Muscle layer of duodenum (tissue), 2 donors: ENCODE results near the gene HJV.

Experiments
- H3K27ac ChIP-seq: one replicate; pipeline ENCODE4 v1.7.0; 2013; ENCODE audit warnings: mild to moderate bottlenecking, low read length
- H3K27me3 ChIP-seq: one replicate; pipeline ENCODE4 v1.7.0; 2013; ENCODE audit warnings: low read depth, mild to moderate bottlenecking, control low read depth, low read length
- H3K36me3 ChIP-seq, 2 donors: one replicate each; pipeline ENCODE4 v1.7.0; 2013; ENCODE audit warnings: low read length in 2 of 2, control low read depth in 1 of 2, mild to moderate bottlenecking in 1 of 2; ENCODE audit not compliant: insufficient read depth in 2 of 2, control insufficient read depth in 1 of 2
- H3K4me1 ChIP-seq, 2 donors: one replicate each; pipeline ENCODE4 v1.7.0; 2013; ENCODE audit warnings: low read length in 2 of 2, mild to moderate bottlenecking in 2 of 2, control low read depth in 1 of 2, moderate library complexity in 1 of 2; ENCODE audit not compliant: insufficient read depth in 2 of 2, control insufficient read depth in 1 of 2
- H3K4me3 ChIP-seq, 2 donors: one replicate each; pipeline ENCODE4 v1.7.0; 2013; ENCODE audit warnings: low read length in 2 of 2, low read depth in 1 of 2, mild to moderate bottlenecking in 1 of 2
- H3K9me3 ChIP-seq, 2 donors: one replicate each; pipeline ENCODE4 v1.7.0; 2013; ENCODE audit warnings: low read length in 2 of 2, control low read depth in 1 of 2, mild to moderate bottlenecking in 1 of 2; ENCODE audit not compliant: control insufficient read depth in 1 of 2
- donor health status: healthy.

The HJV gene

GRCh38 chr1:145997016-145997717 is 24.4 kb downstream of the HJV start:
- Histone ChIP-seq H3K27ac (peak overlapping the region; percentile 99), H3K36me3 (peaks cover 30% of the 10 kb centered on the region in 2 donors), H3K9me3 (no peaks in the 10 kb centered on the region), H3K4me3 (peak overlapping the region; percentile 99 to 100), H3K4me1 (peaks cover 14 to 30% of the 10 kb centered on the region in 2 donors), H3K27me3 (no peaks in the 10 kb centered on the region)

- no peaks in the 10 kb centered on the region for H3K27me3 ChIP-seq
- H3K4me3 ChIP-seq, result peak within 1 kb of the TSS; percentile 99 to 100
- H3K36me3 ChIP-seq, result peaks cover 30% of the 10 kb centered on the region in 2 donors
- H3K4me1 ChIP-seq, result peaks cover 14 to 30% of the 10 kb centered on the region in 2 donors
- H3K9me3 ChIP-seq, result no peaks in the 10 kb centered on the region
- peak within 1 kb of the TSS; percentile 99 for H3K27ac ChIP-seq
These were observed 25.0 kb downstream of the HJV start, which contains the start of gene TXNIP for GRCh38 chr1:145996433-145997015. TSS of gene TXNIP (minus strand) at chr1:145996579. CDS start at chr1:145996266, 313 bp downstream.

- H3K4me1 ChIP-seq, result peaks cover 14 to 30% of the 10 kb centered on the region in 2 donors
- H3K9me3 ChIP-seq, result no peaks in the 10 kb centered on the region
- no peaks in the 10 kb centered on the region for H3K27me3 ChIP-seq
- H3K27ac ChIP-seq, result peak overlapping the region; percentile 99
- peaks cover 30% of the 10 kb centered on the region in 2 donors for H3K36me3 ChIP-seq
- H3K4me3 ChIP-seq, result peak overlapping the region; percentile 99 to 100
These were observed 25.5 kb downstream of the HJV start for GRCh38 chr1:145995964-145996432.

GRCh38 chr1:145995148-145995881 is 26.2 kb downstream of the HJV start:
- no peaks in the 10 kb centered on the region for H3K9me3 ChIP-seq
- H3K4me3 ChIP-seq, result peak overlapping the region; percentile 99 to 100
- H3K36me3 ChIP-seq, result peaks cover 30% of the 10 kb centered on the region in 2 donors
- peaks cover 14 to 30% of the 10 kb centered on the region in 2 donors for H3K4me1 ChIP-seq
- peak overlapping the region; percentile 99 for H3K27ac ChIP-seq
- H3K27me3 ChIP-seq, result no peaks in the 10 kb centered on the region

GRCh38 chr1:145994391-145995120 is 27.0 kb downstream of the HJV start:
- H3K4me1 ChIP-seq, result peaks cover 14 to 26% of the 10 kb centered on the region in 2 donors
- H3K27me3 ChIP-seq, result no peaks in the 10 kb centered on the region
- peaks cover 30% of the 10 kb centered on the region in 2 donors for H3K36me3 ChIP-seq
- peak overlapping the region; percentile 99 for H3K27ac ChIP-seq
- peak overlapping the region; percentile 99 to 100 for H3K4me3 ChIP-seq
- no peaks in the 10 kb centered on the region for H3K9me3 ChIP-seq

GRCh38 chr1:145993618-145994390 is 27.7 kb downstream of the HJV start:
- Histone ChIP-seq H3K27ac (peak overlapping the region; percentile 99), H3K4me1 (peaks cover 14 to 18% of the 10 kb centered on the region in 2 donors), H3K36me3 (peaks cover 30% of the 10 kb centered on the region in 2 donors), H3K4me3 (peak overlapping the region; percentile 99 to 100), H3K27me3 (no peaks in the 10 kb centered on the region), H3K9me3 (no peaks in the 10 kb centered on the region)

GRCh38 chr1:145992958-145993617 is 28.4 kb downstream of the HJV start:
- Histone ChIP-seq H3K4me3 (peak overlapping the region; percentile 99 to 100), H3K27me3 (no peaks in the 10 kb centered on the region), H3K9me3 (no peaks in the 10 kb centered on the region), H3K27ac (peak overlapping the region; percentile 99), H3K4me1 (peaks cover 11 to 12% of the 10 kb centered on the region in 2 donors), H3K36me3 (peaks cover 30% of the 10 kb centered on the region in 2 donors)

GRCh38 chr1:145992502-145992936 is 29.0 kb downstream of the HJV start:
- Histone ChIP-seq H3K36me3 (peaks cover 30% of the 10 kb centered on the region in 2 donors), H3K4me1 (peaks cover 8 to 10% of the 10 kb centered on the region in 2 donors), H3K27ac (peak overlapping the region; percentile 99), H3K27me3 (no peaks in the 10 kb centered on the region), H3K9me3 (no peaks in the 10 kb centered on the region), H3K4me3 (peak overlapping the region; percentile 99 to 100)

- Histone ChIP-seq H3K9me3 (no peaks in the 10 kb centered on the region), H3K36me3 (peaks cover 30% of the 10 kb centered on the region in 2 donors), H3K4me3 (peak overlapping the region; percentile 99 to 100), H3K27ac (peak overlapping the region; percentile 99), H3K27me3 (no peaks in the 10 kb centered on the region), H3K4me1 (peaks cover 8 to 10% of the 10 kb centered on the region in 2 donors)
These were observed 29.7 kb downstream of the HJV start for GRCh38 chr1:145991735-145992412.
